Panc1 (cell line): ENCODE data around the gene MYCBPAP. TPM values are rescaled to one million over a fixed set of nuclear protein-coding genes. Genes with fewer than 3 reads are reported as not detected.

ENCODE experiments used
- ATAC-seq: fragments of 200-7000 bp; cut with Tn5 transposase; 2 replicates; pipeline ENCODE4 v1.9.1; 2020; ENCODE audit warnings: mild to moderate bottlenecking, moderate library complexity
- BruUV-seq: library from RNA; stranded (reverse); fragments of 400-500 nt; replicated peaks from 2 replicates; lab custom pipeline; 2021; lab: Mats Ljungman, UMichigan
- CTCF ChIA-PET: fragments of 300-600 bp; sonication (Branson Sonifier 250); formaldehyde crosslinking; loops from one replicate; lab custom pipeline; 2022; ENCODE audit warnings: antibody characterized with exemption; lab: Charles Lee
- POLR2A ChIA-PET: fragments of 300-600 bp; sonication (Branson Sonifier 250); formaldehyde crosslinking; loops from one replicate; lab custom pipeline; 2022; ENCODE audit warnings: antibody characterized with exemption; lab: Charles Lee
- DNase-seq: peaks from one replicate; pipeline ENCODE4 v3.0.0-alpha.2; 2010; ENCODE audit warnings: low read depth, low spot score
- H3K27ac ChIP-seq: 2 replicates; pipeline ENCODE4 v1.5.1; 2011; ENCODE audit warnings: mild to moderate bottlenecking, low read length, inconsistent platforms
- H3K27me3 ChIP-seq: fragments of 200-500 bp; sonication (Bioruptor generic); 2 replicates; pipeline ENCODE4 v1.6.0; 2014; ENCODE audit warnings: low read length, inconsistent platforms; ENCODE audit not compliant: control insufficient read depth, insufficient read depth
- H3K36me3 ChIP-seq: fragments of 200-500 bp; sonication (Bioruptor generic); 2 replicates; pipeline ENCODE4 v1.5.1; 2014; ENCODE audit warnings: inconsistent platforms, mild to moderate bottlenecking, low read length, moderate library complexity; ENCODE audit not compliant: control insufficient read depth, insufficient read depth
- H3K4me1 ChIP-seq: 2 replicates; pipeline ENCODE4 v1.5.1; 2011; ENCODE audit warnings: inconsistent platforms, mild to moderate bottlenecking, low read length, moderate library complexity; ENCODE audit not compliant: control insufficient read depth, insufficient read depth
- H3K4me3 ChIP-seq, 2 experiments: 2 replicates each; pipeline ENCODE4 v1.5.1; 2011 to 2012; ENCODE audit warnings: low read depth in 2 of 2, low read length in 2 of 2, mild to moderate bottlenecking in 2 of 2, inconsistent platforms in 1 of 2, moderate library complexity in 1 of 2
- H3K9me3 ChIP-seq: fragments of 200-500 bp; sonication (Bioruptor generic); 2 replicates; pipeline ENCODE4 v1.5.1; 2014; ENCODE audit warnings: low read depth, mild to moderate bottlenecking, inconsistent platforms, low read length, moderate library complexity; ENCODE audit not compliant: control insufficient read depth, insufficient read depth
- CTCF ChIP-seq: fragments of 450-650 bp; IDR thresholded peaks from 2 replicates; pipeline ENCODE4 v1.5.1; 2017; ENCODE audit warnings: mild to moderate bottlenecking
- POLR2AphosphoS5 ChIP-seq: IDR thresholded peaks from 2 replicates; pipeline ENCODE4 v1.6.1; 2012; ENCODE audit warnings: mild to moderate bottlenecking, low read depth, low read length, moderate library complexity
- REST ChIP-seq, 2 experiments: IDR thresholded peaks; 2 replicates each; pipeline ENCODE4 v1.6.1; 2011 to 2012; ENCODE audit warnings: low read depth in 2 of 2, control low read depth in 1 of 2, low read length in 1 of 2, mild to moderate bottlenecking in 1 of 2, moderate library complexity in 1 of 2; ENCODE audit not compliant: insufficient read depth in 1 of 2
- SIN3A ChIP-seq: IDR thresholded peaks from 2 replicates; pipeline ENCODE4 v1.6.1; 2012; ENCODE audit warnings: low read depth, mild to moderate bottlenecking, low read length, moderate library complexity, borderline replicate concordance; ENCODE audit not compliant: insufficient read depth
- TCF7L2 ChIP-seq: IDR thresholded peaks from 2 replicates; pipeline ENCODE4 v1.6.1; 2011; ENCODE audit warnings: mild to moderate bottlenecking, low read depth, low read length, inconsistent platforms
- in situ Hi-C: cut with HindIII; loops from 2 replicates; pipeline ENCODE4 v1.10.0; 2016; ENCODE audit warnings: low sequenced_read_pairs, low pct_unique_long_range_greater_than_20kb
- intact Hi-C: fragments of 100-400 bp; cut with micrococcal nuclease; formaldehyde crosslinking; loops from one replicate; pipeline ENCODE4 v1.10.0; 2022; ENCODE audit not compliant: unreplicated experiment
- total RNA-seq: library from RNA; stranded (reverse); gene quantifications from one replicate; pipeline ENCODE4 v1.2.1, GENCODE V29; 2021; ENCODE audit not compliant: unreplicated experiment

MYCBPAP gene
- total RNA-seq, 1 experiment from 2014 or later = 2.2 TPM

GRCh38 chr17:50534222-50534978 lies 26.2 kb downstream of the MYCBPAP start:
- in situ Hi-C loops (no loop called here), intact Hi-C loops (loop anchor here (5.0 kb wide), 1 partner anchor 52 kb away; no protein-coding TSS in a partner anchor)
- H3K9me3 ChIP-seq = no peaks in the 10 kb centered on the region
- DNase-seq = no peak
- BruUV-seq = no TSS peak
- ChIA-PET POLR2A (interaction anchor here (0.7 kb wide), 1 partner anchor 171 kb away, joined by 3 read pairs; no protein-coding TSS in a partner anchor), CTCF (no interaction called here)
- peak overlapping the region; percentile 40 for H3K27ac ChIP-seq
- no peaks in the 10 kb centered on the region; the same call in 1 of the 2 replicates for H3K36me3 ChIP-seq
- TF ChIP-seq CTCF = peak; percentile 50; the same call in 1 of the 2 replicates
- TF ChIP-seq TCF7L2 = no peak
- TF ChIP-seq SIN3A = no peak
- H3K4me1 ChIP-seq = peaks cover 38% of the 10 kb centered on the region
- no peaks in the 10 kb centered on the region for H3K27me3 ChIP-seq
- ATAC-seq = peak; percentile 79
- H3K4me3 ChIP-seq = peak overlapping the region; percentile 16 to 34

GRCh38 chr17:50534979-50535326 lies 26.7 kb downstream of the MYCBPAP start:
- H3K9me3 ChIP-seq = no peaks in the 10 kb centered on the region
- ChIA-PET POLR2A (no interaction called here), CTCF (no interaction called here)
- no peaks in the 10 kb centered on the region; the same call in 1 of the 2 replicates for H3K36me3 ChIP-seq
- BruUV-seq = no TSS peak
- DNase-seq = no peak
- intact Hi-C loops (loop anchor here (5.0 kb wide), 1 partner anchor 53 kb away; no protein-coding TSS in a partner anchor), in situ Hi-C loops (no loop called here)
- no peaks in the 10 kb centered on the region for H3K27me3 ChIP-seq
- H3K4me1 ChIP-seq = peaks cover 38% of the 10 kb centered on the region
- H3K4me3 ChIP-seq = no peak overlapping the region
- TF ChIP-seq SIN3A = no peak
- TF ChIP-seq CTCF = no peak
- TF ChIP-seq POLR2AphosphoS5 = no peak
- no peak for TF ChIP-seq REST (IDR thresholded peaks at IDR 0.05; ENCODE audit: insufficient read depth in 1 of 2, low read depth in 2 of 2, low read length in 1 of 2)
- no peak for TF ChIP-seq TCF7L2
- H3K27ac ChIP-seq = peak overlapping the region; percentile 23; the same call in 1 of the 2 replicates
- no peak for ATAC-seq
